ENCODE measurements around the gene NKX6-2.
"Not testable (repeated sequence)": the region's sequence is repeated elsewhere in the genome, so short reads cannot be mapped to it uniquely, and the experiment has no call there.

The NKX6-2 gene

GRCh38 chr10:132799865-132800264 lies 13.9 kb upstream of the NKX6-2 start:
- in situ Hi-C loops (cut with MboI; ENCODE audit: low sequenced_read_pairs): no loop called here

- in situ Hi-C loops (cut with MboI; ENCODE audit: low sequenced_read_pairs): no loop called here
Measured at GRCh38 chr10:132798876-132799275, 12.9 kb upstream of the NKX6-2 start.

GRCh38 chr10:132798403-132798802 lies 12.5 kb upstream of the NKX6-2 start:
- in situ Hi-C loops (cut with MboI; ENCODE audit: low sequenced_read_pairs): no loop called here

GRCh38 chr10:132797986-132798385 lies 12.0 kb upstream of the NKX6-2 start:
- in situ Hi-C loops (cut with MboI; ENCODE audit: low sequenced_read_pairs): not testable (repeated sequence)

- in situ Hi-C loops (cut with MboI; ENCODE audit: low sequenced_read_pairs): no loop called here
Measured at GRCh38 chr10:132796846-132797245, 10.9 kb upstream of the NKX6-2 start.

GRCh38 chr10:132793871-132794849 lies 8.2 kb upstream of the NKX6-2 start:
- in situ Hi-C loops (cut with MboI; ENCODE audit: low sequenced_read_pairs): no loop called here

GRCh38 chr10:132793213-132793612 lies 7.3 kb upstream of the NKX6-2 start:
- in situ Hi-C loops (cut with MboI; ENCODE audit: low sequenced_read_pairs): no loop called here

GRCh38 chr10:132792796-132793195 lies 6.8 kb upstream of the NKX6-2 start:
- in situ Hi-C loops (cut with MboI; ENCODE audit: low sequenced_read_pairs): no loop called here

GRCh38 chr10:132792099-132792498 lies 6.2 kb upstream of the NKX6-2 start:
- in situ Hi-C loops (cut with MboI; ENCODE audit: low sequenced_read_pairs): not testable (repeated sequence)

- in situ Hi-C loops (cut with MboI; ENCODE audit: low sequenced_read_pairs): no loop called here
Measured at GRCh38 chr10:132790934-132791829, 5.2 kb upstream of the NKX6-2 start.

- in situ Hi-C loops (cut with MboI; ENCODE audit: low sequenced_read_pairs): no loop called here
Measured at GRCh38 chr10:132790470-132790869, 4.5 kb upstream of the NKX6-2 start.

- in situ Hi-C loops (cut with MboI; ENCODE audit: low sequenced_read_pairs): no loop called here
Measured at GRCh38 chr10:132789659-132790148, 3.8 kb upstream of the NKX6-2 start.

GRCh38 chr10:132788831-132789219 lies 2.9 kb upstream of the NKX6-2 start:
- in situ Hi-C loops (cut with MboI; ENCODE audit: low sequenced_read_pairs): no loop called here

GRCh38 chr10:132788180-132788830 lies 2.4 kb upstream of the NKX6-2 start:
- in situ Hi-C loops (cut with MboI; ENCODE audit: low sequenced_read_pairs): no loop called here

GRCh38 chr10:132787495-132788179 lies 1.7 kb upstream of the NKX6-2 start:
- in situ Hi-C loops (cut with MboI; ENCODE audit: low sequenced_read_pairs): no loop called here

GRCh38 chr10:132786884-132787494 lies 1.0 kb upstream of the NKX6-2 start:
- in situ Hi-C loops (cut with MboI; ENCODE audit: low sequenced_read_pairs): no loop called here

- in situ Hi-C loops (cut with MboI; ENCODE audit: low sequenced_read_pairs): no loop called here
Measured at GRCh38 chr10:132786476-132786883, 533 bp upstream of the NKX6-2 start.

GRCh38 chr10:132784866-132785722 lies 853 bp downstream of the NKX6-2 start:
- in situ Hi-C loops (cut with MboI; ENCODE audit: low sequenced_read_pairs): no loop called here
